ENCODE data around the gene MFSD1. TPM values are rescaled to one million over a fixed set of nuclear protein-coding genes. Genes with fewer than 3 reads are reported as not detected.

MFSD1 gene
- total and polyA plus RNA-seq, 2 of the 8 experiments (the other 6 are each of a cell fraction or from before 2014, with no cell fraction given), result 9.3 to 11.5 TPM

DNA sequence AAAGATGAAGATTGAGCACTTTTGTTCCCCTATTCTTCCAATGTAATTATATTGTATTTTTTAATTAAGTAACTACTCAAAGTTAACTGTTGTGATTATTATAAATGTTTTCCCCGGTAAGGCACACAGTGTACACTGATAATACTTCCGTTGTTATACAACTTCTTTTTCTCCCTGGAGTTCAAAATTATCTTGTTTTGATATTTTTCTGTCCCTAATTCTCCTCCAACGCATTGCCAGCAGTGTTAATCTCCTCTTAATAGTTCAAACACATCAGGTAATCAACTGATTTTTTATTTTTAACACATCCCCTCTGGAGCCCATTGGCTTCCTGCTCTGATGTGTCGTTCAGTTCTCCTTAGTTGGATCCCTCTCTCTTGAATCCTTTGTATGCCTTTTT lies 32.3 kb upstream of the MFSD1 start:
- no peaks in the 10 kb centered on the region for H4K20me1 ChIP-seq (replicated peaks in 1 of 2; ENCODE audit: control insufficient read depth in 1 of 2, insufficient read depth in 2 of 2, low read length in 2 of 2)
- H2BK120ac ChIP-seq (replicated peaks; ENCODE audit: low read depth, low read length), result no peak overlapping the region
- H3K4me3 ChIP-seq (ENCODE audit: extremely low read depth in 1 of 4, insufficient read depth in 2 of 4, low read depth in 3 of 4, low read length in 4 of 4), result no peak overlapping the region
- H2AK5ac ChIP-seq (ENCODE audit: low read depth, low read length), result no peak overlapping the region
- H3K27ac ChIP-seq (ENCODE audit: low read depth, low read length), result no peak overlapping the region
- WGBS, 2 experiments (ENCODE audit: extremely low coverage in 1 of 2, insufficient coverage in 1 of 2, insufficient read length in 1 of 2, insufficient replicate concordance in 2 of 2, low coverage in 1 of 2, low lambda C conversion rate in 2 of 2, missing lambda C conversion rate in 1 of 2), result 87% methylated on average over 4 of the region's 4 CpGs; no CpG with 5 or more reads in 1 of the 2 experiments
- ChIA-PET CTCF (ENCODE audit: partially characterized antibody) (interaction anchor here (0.9 kb wide), 1 partner anchor 25 kb away, joined by 3 read pairs; no protein-coding TSS in a partner anchor), POLR2A (ENCODE audit: partially characterized antibody) (interaction anchor here (0.6 kb wide), 1 partner anchor 11 kb away, joined by 3 read pairs; no protein-coding TSS in a partner anchor)
- H4K5ac ChIP-seq (ENCODE audit: insufficient read length, low read depth, low read length), result no peak overlapping the region
- no peak overlapping the region for H3K14ac ChIP-seq (ENCODE audit: insufficient read length)
- no peaks in the 10 kb centered on the region for H3K23me2 ChIP-seq (ENCODE audit: low read depth, low read length)
- peaks cover 3 to 7% (median 7%) of the 10 kb centered on the region in 4 experiments; a peak in 4 of 7 replicates for H3K4me1 ChIP-seq (replicated peaks in 1 of 4; ENCODE audit: control insufficient read depth in 3 of 4, insufficient read depth in 4 of 4, low read length in 3 of 4)
- no peak overlapping the region for H3K18ac ChIP-seq (ENCODE audit: extremely low read depth, low read length)
- no peaks in the 10 kb centered on the region for H3K79me1 ChIP-seq (ENCODE audit: low read depth, low read length)
- no peak overlapping the region for H2BK12ac ChIP-seq (ENCODE audit: low read depth, low read length)
- DNase-seq (ENCODE audit: low read depth in 1 of 2, low spot score in 2 of 2), result no peak
- H3K4me2 ChIP-seq (ENCODE audit: insufficient read depth in 1 of 2, low read depth in 2 of 2, low read length in 2 of 2), result no peak overlapping the region
- H3K9ac ChIP-seq (replicated peaks in 1 of 4; ENCODE audit: extremely low read depth in 1 of 4, low read depth in 3 of 4, low read length in 3 of 4), result no peak overlapping the region
- no peak overlapping the region for H3K4ac ChIP-seq (replicated peaks; ENCODE audit: insufficient read length, low read depth, low read length)
- H2AFZ ChIP-seq (ENCODE audit: low read length), result no peak overlapping the region
- no peaks in the 10 kb centered on the region for H3K27me3 ChIP-seq (replicated peaks in 1 of 4; ENCODE audit: control insufficient read depth in 3 of 4, extremely low read depth in 1 of 4, insufficient read depth in 3 of 4, low read length in 3 of 4)
- no peak for FAIRE-seq
- no peak overlapping the region for H4K91ac ChIP-seq (replicated peaks; ENCODE audit: insufficient read length, low read length)
- no peaks in the 10 kb centered on the region for H3K9me3 ChIP-seq (ENCODE audit: insufficient read depth in 2 of 2, low read depth in 1 of 2, low read length in 1 of 2)
- H3K36me3 ChIP-seq (ENCODE audit: control insufficient read depth in 2 of 4, insufficient read depth in 4 of 4, low read length in 3 of 4), result no peaks in the 10 kb centered on the region
- H4K8ac ChIP-seq (ENCODE audit: extremely low read depth, insufficient read depth, low read length), result no peak overlapping the region
- H2BK20ac ChIP-seq (ENCODE audit: low read length), result no peak overlapping the region
- H3K79me2 ChIP-seq (ENCODE audit: control insufficient read depth in 1 of 2, insufficient read depth in 2 of 2, low read length in 2 of 2), result no peaks in the 10 kb centered on the region
- no peak overlapping the region for H3K23ac ChIP-seq (ENCODE audit: insufficient read length)
- H3K56ac ChIP-seq (replicated peaks; ENCODE audit: insufficient read length, low read depth, low read length), result no peak overlapping the region
- no peak overlapping the region for H2BK15ac ChIP-seq (ENCODE audit: low read length)
- H2BK5ac ChIP-seq (ENCODE audit: low read depth, low read length), result no peak overlapping the region
- TF ChIP-seq RXRA (IDR thresholded peaks at IDR 0.05; ENCODE audit: insufficient read depth, low read depth, low read length), result no peak
- TF ChIP-seq ASH2L (IDR thresholded peaks at IDR 0.05; ENCODE audit: low read length), result no peak
- TF ChIP-seq SIRT6 (IDR thresholded peaks at IDR 0.05; ENCODE audit: low read length), result no peak
- no peak for TF ChIP-seq CREB1 (IDR thresholded peaks at IDR 0.05)
- TF ChIP-seq, protein P1, sequence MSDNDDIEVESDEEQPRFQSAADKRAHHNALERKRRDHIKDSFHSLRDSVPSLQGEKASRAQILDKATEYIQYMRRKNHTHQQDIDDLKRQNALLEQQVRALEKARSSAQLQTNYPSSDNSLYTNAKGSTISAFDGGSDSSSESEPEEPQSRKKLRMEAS (IDR thresholded peaks at IDR 0.05), result no peak
- TF ChIP-seq SAP30 (IDR thresholded peaks at IDR 0.05; ENCODE audit: insufficient read depth, insufficient replicate concordance, low read length), result no peak
- TF ChIP-seq JUN (IDR thresholded peaks at IDR 0.05; ENCODE audit: low read depth, low read length), result no peak
- no peak for TF ChIP-seq POU5F1 (IDR thresholded peaks at IDR 0.05; ENCODE audit: low read depth, low read length)
- TF ChIP-seq YY1 (IDR thresholded peaks at IDR 0.05; ENCODE audit: low read depth, low read length), result no peak
- TF ChIP-seq, protein P2, sequence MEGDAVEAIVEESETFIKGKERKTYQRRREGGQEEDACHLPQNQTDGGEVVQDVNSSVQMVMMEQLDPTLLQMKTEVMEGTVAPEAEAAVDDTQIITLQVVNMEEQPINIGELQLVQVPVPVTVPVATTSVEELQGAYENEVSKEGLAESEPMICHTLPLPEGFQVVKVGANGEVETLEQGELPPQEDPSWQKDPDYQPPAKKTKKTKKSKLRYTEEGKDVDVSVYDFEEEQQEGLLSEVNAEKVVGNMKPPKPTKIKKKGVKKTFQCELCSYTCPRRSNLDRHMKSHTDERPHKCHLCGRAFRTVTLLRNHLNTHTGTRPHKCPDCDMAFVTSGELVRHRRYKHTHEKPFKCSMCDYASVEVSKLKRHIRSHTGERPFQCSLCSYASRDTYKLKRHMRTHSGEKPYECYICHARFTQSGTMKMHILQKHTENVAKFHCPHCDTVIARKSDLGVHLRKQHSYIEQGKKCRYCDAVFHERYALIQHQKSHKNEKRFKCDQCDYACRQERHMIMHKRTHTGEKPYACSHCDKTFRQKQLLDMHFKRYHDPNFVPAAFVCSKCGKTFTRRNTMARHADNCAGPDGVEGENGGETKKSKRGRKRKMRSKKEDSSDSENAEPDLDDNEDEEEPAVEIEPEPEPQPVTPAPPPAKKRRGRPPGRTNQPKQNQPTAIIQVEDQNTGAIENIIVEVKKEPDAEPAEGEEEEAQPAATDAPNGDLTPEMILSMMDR (IDR thresholded peaks at IDR 0.05; ENCODE audit: control extremely low read depth in 1 of 3, insufficient read depth in 1 of 3, low read depth in 1 of 3, low read length in 3 of 3), result no peak
- no peak for TF ChIP-seq KDM5A (IDR thresholded peaks at IDR 0.05; ENCODE audit: low read length)
- no peak for TF ChIP-seq BCL11A (IDR thresholded peaks at IDR 0.05; ENCODE audit: low read depth in 2 of 2, low read length in 2 of 2)
- TF ChIP-seq BACH1 (IDR thresholded peaks at IDR 0.05; ENCODE audit: low read length), result no peak

Measured in H1 (cell line).